Activated T-cell treated with anti-CD3 and anti-CD28 coated beads for 48 hours (primary cell): ENCODE measurements around the gene EFNA5.

Experiments
- DNase-seq: peaks from one replicate; pipeline ENCODE4 v3.0.0-alpha.2; 2020; ENCODE audit warnings: low read depth

The EFNA5 gene

GRCh38 chr5:107672211-107673038 is 1.7 kb upstream of the EFNA5 start:
- DNase-seq: no peak

- no peak for DNase-seq
Observed at GRCh38 chr5:107671742-107672210, 1.0 kb upstream of the EFNA5 start.

- DNase-seq: no peak
Observed at GRCh38 chr5:107670087-107670931, 428 bp downstream of the EFNA5 start.

GRCh38 chr5:107669096-107670031 is 1.4 kb downstream of the EFNA5 start:
- DNase-seq: no peak

- no peak for DNase-seq
Observed at GRCh38 chr5:107668154-107669095, 2.3 kb downstream of the EFNA5 start.

- no peak for DNase-seq
Observed at GRCh38 chr5:107666051-107666655, 4.6 kb downstream of the EFNA5 start.

- DNase-seq: no peak
Observed at GRCh38 chr5:107665036-107665570, 5.6 kb downstream of the EFNA5 start.

- no peak for DNase-seq
Observed at GRCh38 chr5:107663697-107664096, 7.0 kb downstream of the EFNA5 start.

- no peak for DNase-seq
Observed at GRCh38 chr5:107661650-107662044, 9.1 kb downstream of the EFNA5 start.

GRCh38 chr5:107661038-107661649 is 9.6 kb downstream of the EFNA5 start:
- DNase-seq: no peak

- no peak for DNase-seq
Observed at GRCh38 chr5:107658528-107658927, 12.2 kb downstream of the EFNA5 start.

- DNase-seq: no peak
Observed at GRCh38 chr5:107655831-107656230, 14.9 kb downstream of the EFNA5 start.

GRCh38 chr5:107654827-107655226 is 15.9 kb downstream of the EFNA5 start:
- DNase-seq: no peak

- no peak for DNase-seq
Observed at GRCh38 chr5:107653685-107654084, 17.1 kb downstream of the EFNA5 start.

GRCh38 chr5:107652839-107653607 is 17.7 kb downstream of the EFNA5 start:
- DNase-seq: no peak

- DNase-seq: no peak
Observed at GRCh38 chr5:107652408-107652807, 18.3 kb downstream of the EFNA5 start.

- no peak for DNase-seq
Observed at GRCh38 chr5:107651325-107651724, 19.4 kb downstream of the EFNA5 start.

GRCh38 chr5:107646418-107646817 is 24.3 kb downstream of the EFNA5 start:
- DNase-seq: no peak

- DNase-seq: no peak
Observed at GRCh38 chr5:107640568-107640967, 30.2 kb downstream of the EFNA5 start.
